Keratinocyte (primary cell): ENCODE data around the gene ARMC2. TPM values are rescaled to one million over a fixed set of nuclear protein-coding genes. Genes with fewer than 3 reads are reported as not detected.
A peak's percentile ranks its signal among the peaks of the same experiment; 100 is the strongest.

Source experiments
- DNase-seq: peaks from one replicate; pipeline ENCODE4 v3.0.0-alpha.2; 2011; ENCODE audit warnings: low read depth, missing footprints, low spot score
- FAIRE-seq: peaks from 2 replicates; lab custom pipeline; 2011; peaks lifted over from hg19 to GRCh38; lab: Jason Lieb, UNC
- H2AFZ ChIP-seq: 2 replicates; pipeline ENCODE4 v1.6.0; 2012; ENCODE audit warnings: low read length, control low read depth, inconsistent platforms; ENCODE audit not compliant: control insufficient read depth
- H3K27ac ChIP-seq: 2 replicates; pipeline ENCODE4 v1.5.1; 2011; ENCODE audit warnings: low read length; ENCODE audit not compliant: control insufficient read depth, insufficient read depth
- H3K27me3 ChIP-seq: 3 replicates; pipeline ENCODE4 v1.6.0; 2011; ENCODE audit warnings: low read length; ENCODE audit not compliant: control insufficient read depth, insufficient read depth; ENCODE audit errors: extremely low read depth
- H3K36me3 ChIP-seq, 2 experiments: 2 replicates in 1 of 2; 3 replicates in 1 of 2; pipeline ENCODE4 v1.5.1; 2011; ENCODE audit warnings: low read length in 2 of 2, mild to moderate bottlenecking in 1 of 2; ENCODE audit not compliant: control insufficient read depth in 2 of 2, insufficient read depth in 2 of 2; ENCODE audit errors: extremely low read depth in 1 of 2
- H3K4me1 ChIP-seq: 3 replicates; pipeline ENCODE4 v1.5.1; 2011; ENCODE audit warnings: low read length; ENCODE audit not compliant: control insufficient read depth, insufficient read depth; ENCODE audit errors: extremely low read depth
- H3K4me2 ChIP-seq: 3 replicates; pipeline ENCODE4 v1.6.0; 2011; ENCODE audit warnings: low read depth, low read length; ENCODE audit not compliant: control insufficient read depth, insufficient read depth; ENCODE audit errors: extremely low read depth
- H3K4me3 ChIP-seq, 3 experiments: fragments of 200-600 bp in 1 of 3; sonication (generic) in 1 of 3; 2 replicates in 2 of 3; 3 replicates in 1 of 3; pipeline ENCODE4 v1.5.1; 2011 to 2016; ENCODE audit warnings: low read length in 3 of 3, mild to moderate bottlenecking in 3 of 3, control low read depth in 2 of 3, inconsistent platforms in 1 of 3, low read depth in 1 of 3, mixed read lengths in 1 of 3, mixed run types in 1 of 3, moderate library complexity in 1 of 3; ENCODE audit not compliant: control insufficient read depth in 2 of 3, insufficient read depth in 2 of 3; ENCODE audit errors: extremely low read depth in 1 of 3
- H3K79me2 ChIP-seq: 2 replicates; pipeline ENCODE4 v1.6.0; 2012; ENCODE audit warnings: low read length; ENCODE audit not compliant: control insufficient read depth, insufficient read depth
- H3K9ac ChIP-seq: 3 replicates; pipeline ENCODE4 v1.6.0; 2011; ENCODE audit warnings: low read length; ENCODE audit not compliant: control insufficient read depth, insufficient read depth; ENCODE audit errors: extremely low read depth
- H3K9me1 ChIP-seq: 3 replicates; pipeline ENCODE4 v1.6.0; 2011; ENCODE audit warnings: low read length; ENCODE audit not compliant: control insufficient read depth, insufficient read depth; ENCODE audit errors: extremely low read depth
- H3K9me3 ChIP-seq: 2 replicates; pipeline ENCODE4 v1.5.1; 2012; ENCODE audit warnings: low read depth, low read length; ENCODE audit not compliant: control insufficient read depth
- H4K20me1 ChIP-seq: 3 replicates; pipeline ENCODE4 v1.6.0; 2011; ENCODE audit warnings: low read length; ENCODE audit not compliant: control insufficient read depth, insufficient read depth; ENCODE audit errors: extremely low read depth
- CTCF ChIP-seq, 3 experiments: IDR thresholded peaks in 1 of 3; conservative IDR thresholded peaks in 1 of 3; optimal IDR thresholded peaks in 1 of 3; 2 replicates in 2 of 3; 3 replicates in 1 of 3; pipeline versions ENCODE3 to v1.5.1; 2011; ENCODE audit warnings: low read length in 3 of 3, mild to moderate bottlenecking in 3 of 3, moderate library complexity in 2 of 3, control low read depth in 1 of 3, inconsistent platforms in 1 of 3; ENCODE audit not compliant: insufficient read depth in 2 of 3; ENCODE audit errors: extremely low read depth in 1 of 3
- EZH2 ChIP-seq: IDR thresholded peaks from one replicate; pipeline ENCODE4 v1.6.1; 2012; ENCODE audit warnings: inconsistent platforms, mild to moderate bottlenecking, low read length, moderate library complexity
- dilution Hi-C: fragments of 300-500 bp; cut with MboI; formaldehyde crosslinking; loops from one replicate; pipeline ENCODE4 v1.7.0; 2020; ENCODE audit warnings: low sequenced_read_pairs; ENCODE audit not compliant: extremely low pct_ligation_motif_present
- polyA plus RNA-seq, 5 experiments: library from polyadenylated mRNA; depleted of rRNA in 3 of 5; stranded (reverse) in 3 of 5; stranded (forward) in 1 of 5; unstranded in 1 of 5; fragments of >200 nt; gene quantifications; 1 replicate in 1 of 5; 2 replicates in 3 of 5; 3 replicates in 1 of 5; pipeline versions ENCODE4 v1.2.1 to v1.2.3, GENCODE V29; 2011 to 2012; ENCODE audit warnings: missing spikeins in 2 of 5, low read depth in 1 of 5, low replicate concordance in 1 of 5

Gene ARMC2
- polyA plus RNA-seq, 1 donor (not counting 4 experiments of a cell fraction or from before 2014, with no cell fraction given) = 3.8 TPM

- H3K36me3 ChIP-seq = no peaks in the 10 kb centered on the region
- H3K79me2 ChIP-seq = peaks cover 24% of the 10 kb centered on the region
- no peaks in the 10 kb centered on the region for H3K27me3 ChIP-seq
- H3K9me1 ChIP-seq = no peaks in the 10 kb centered on the region
- dilution Hi-C loops = no loop called here
- no peak for TF ChIP-seq EZH2
- TF ChIP-seq CTCF (optimal IDR thresholded peaks at IDR 0.05 in 1 of 3, IDR thresholded peaks at IDR 0.05 in 1 of 3, conservative IDR thresholded peaks at IDR 0.05 in 1 of 3; ENCODE audit: extremely low read depth in 1 of 3, insufficient read depth in 2 of 3, low read length in 3 of 3) = no peak
- H3K4me1 ChIP-seq = peaks cover 27% of the 10 kb centered on the region
- H3K9me3 ChIP-seq = no peaks in the 10 kb centered on the region
- FAIRE-seq (no peak), DNase-seq (no peak)
- peak overlapping the region; percentile 99 for H3K4me2 ChIP-seq
- H3K27ac ChIP-seq = peak overlapping the region; percentile 96
- no peak overlapping the region for H3K9ac ChIP-seq
- no peaks in the 10 kb centered on the region for H4K20me1 ChIP-seq
- H3K4me3 ChIP-seq = peak overlapping the region in 1 of 3 experiments; percentile 73
- peak overlapping the region; percentile 36 for H2AFZ ChIP-seq
Observed at GRCh38 chr6:109010705-109011102, 162.5 kb downstream of the ARMC2 start.

- no peaks in the 10 kb centered on the region for H3K9me1 ChIP-seq
- no peak overlapping the region for H2AFZ ChIP-seq
- dilution Hi-C loops = no loop called here
- H3K27ac ChIP-seq = no peak overlapping the region
- H3K9ac ChIP-seq = no peak overlapping the region
- TF ChIP-seq CTCF (optimal IDR thresholded peaks at IDR 0.05 in 1 of 3, IDR thresholded peaks at IDR 0.05 in 1 of 3, conservative IDR thresholded peaks at IDR 0.05 in 1 of 3; ENCODE audit: extremely low read depth in 1 of 3, insufficient read depth in 2 of 3, low read length in 3 of 3) = no peak
- no peak for TF ChIP-seq EZH2
- no peaks in the 10 kb centered on the region for H3K27me3 ChIP-seq
- FAIRE-seq = no peak
- H3K9me3 ChIP-seq = no peaks in the 10 kb centered on the region
- H3K4me2 ChIP-seq = no peak overlapping the region
- no peaks in the 10 kb centered on the region for H3K36me3 ChIP-seq
- no peak for DNase-seq
- peaks cover 25% of the 10 kb centered on the region for H3K4me1 ChIP-seq
- no peaks in the 10 kb centered on the region for H4K20me1 ChIP-seq
- peaks cover 2% of the 10 kb centered on the region for H3K79me2 ChIP-seq
- no peak overlapping the region for H3K4me3 ChIP-seq
Observed at GRCh38 chr6:109013656-109014305, 165.6 kb downstream of the ARMC2 start.
